Brain microvascular endothelial cell (primary cell): ENCODE data around the gene HOXD8.

Experiments
- DNase-seq: peaks from one replicate; pipeline ENCODE4 v3.0.0-alpha.2; 2020
- H3K27ac ChIP-seq: fragments of 250-450 bp; sonication (Bioruptor Pico); 2 replicates; pipeline ENCODE4 v1.5.1; 2020; ENCODE audit warnings: mild to moderate bottlenecking, moderate library complexity
- H3K27me3 ChIP-seq: fragments of 250-450 bp; sonication (Bioruptor Pico); replicated peaks from 2 replicates; pipeline ENCODE4 v1.5.1; 2020; ENCODE audit warnings: mild to moderate bottlenecking
- H3K36me3 ChIP-seq: fragments of 250-450 bp; sonication (Bioruptor Pico); replicated peaks from 2 replicates; pipeline ENCODE4 v1.5.1; 2020; ENCODE audit warnings: mild to moderate bottlenecking
- H3K4me3 ChIP-seq: 2 replicates; pipeline ENCODE4 v1.5.1; 2011; ENCODE audit warnings: low read depth, mild to moderate bottlenecking, control low read depth, low read length, moderate library complexity
- CTCF ChIP-seq: IDR thresholded peaks from 2 replicates; pipeline ENCODE4 v1.5.1; 2011; ENCODE audit warnings: low read depth, mild to moderate bottlenecking, moderate library complexity, low read length, control low read depth, inconsistent platforms; ENCODE audit errors: missing control alignments
- in situ Hi-C: cut with HindIII; loops from 2 replicates; pipeline ENCODE4 v1.10.0; 2017; ENCODE audit warnings: low sequenced_read_pairs, low pct_ligation_motif_present

HOXD8 gene

GRCh38 chr2:176122052-176122682 is 7.3 kb upstream of the HOXD8 start:
- no peak for DNase-seq
- Histone ChIP-seq H3K27ac (no peak overlapping the region), H3K36me3 (no peaks in the 10 kb centered on the region), H3K27me3 (peaks cover 93% of the 10 kb centered on the region), H3K4me3 (no peak overlapping the region)
- in situ Hi-C loops: no loop called here
- no peak for TF ChIP-seq CTCF

- Histone ChIP-seq H3K27ac (no peak within 1 kb of the TSS), H3K36me3 (no peaks in the 10 kb centered on the region), H3K27me3 (peaks cover 92% of the 10 kb centered on the region), H3K4me3 (no peak within 1 kb of the TSS)
- in situ Hi-C loops: no loop called here
- no peak for TF ChIP-seq CTCF
- DNase-seq: no peak
Observed at GRCh38 chr2:176122683-176123410, 6.7 kb upstream of the HOXD8 start, which contains the start of gene HOXD9. Gene HOXD9 (plus strand): TSS chr2:176122719. CDS start chr2:176122769, 50 bp downstream.

- no peak for TF ChIP-seq CTCF
- in situ Hi-C loops: no loop called here
- H3K27me3 ChIP-seq: peaks cover 92% of the 10 kb centered on the region
- H3K27ac ChIP-seq: no peak overlapping the region
- no peak overlapping the region for H3K4me3 ChIP-seq
- DNase-seq: no peak
- H3K36me3 ChIP-seq: no peaks in the 10 kb centered on the region
Observed at GRCh38 chr2:176123411-176124109, 5.9 kb upstream of the HOXD8 start.

GRCh38 chr2:176124110-176124946 is 5.2 kb upstream of the HOXD8 start:
- no peak for TF ChIP-seq CTCF
- H3K27ac ChIP-seq: no peak overlapping the region
- DNase-seq: no peak
- in situ Hi-C loops: no loop called here
- H3K27me3 ChIP-seq: peaks cover 94% of the 10 kb centered on the region
- no peak overlapping the region for H3K4me3 ChIP-seq
- no peaks in the 10 kb centered on the region for H3K36me3 ChIP-seq

GRCh38 chr2:176124947-176125771 is 4.3 kb upstream of the HOXD8 start:
- Histone ChIP-seq H3K4me3 (no peak overlapping the region), H3K27ac (no peak overlapping the region), H3K36me3 (no peaks in the 10 kb centered on the region), H3K27me3 (peaks cover 92% of the 10 kb centered on the region)
- in situ Hi-C loops: loop anchor here (25.0 kb wide), 1 partner anchor 512 kb away; no protein-coding TSS in a partner anchor
- no peak for TF ChIP-seq CTCF
- no peak for DNase-seq
